Stimulated activated CD4-positive, alpha-beta T cell treated with anti-CD3 and anti-CD28 coated beads, Interleukin-1b, Interleukin-23, amount 100 ng/mL, for 1 hour (primary cell): ENCODE data around the gene ZNF451.

Source experiments
- DNase-seq, 2 donors: peaks; one replicate each; pipeline ENCODE4 v3.0.0-alpha.2; 2020; ENCODE audit warnings: low read depth in 2 of 2

Gene ZNF451

GRCh38 chr6:57147955-57148858 lies 58.2 kb downstream of the ZNF451 start:
- DNase-seq = no peak

- no peak for DNase-seq
Observed at GRCh38 chr6:57158658-57159057, 68.7 kb downstream of the ZNF451 start.

DNA sequence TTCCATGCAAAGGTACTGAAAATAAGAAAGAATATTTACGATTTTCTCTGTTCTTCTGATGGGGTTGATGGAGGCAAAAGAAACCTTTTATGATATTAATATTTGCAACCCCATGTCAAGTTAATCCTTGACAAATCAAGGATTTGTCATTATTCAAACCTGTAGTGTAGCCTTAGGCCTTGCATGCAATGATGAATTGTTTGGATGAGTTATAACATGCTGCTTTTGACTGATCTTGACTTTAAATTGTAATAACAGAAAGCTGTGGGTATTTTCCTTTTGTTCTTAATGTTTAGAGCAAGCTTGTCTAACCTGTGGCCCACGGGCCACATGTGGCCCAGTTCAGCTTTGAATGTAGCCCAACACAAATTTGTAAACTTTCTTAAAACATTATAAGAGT lies 69.1 kb downstream of the ZNF451 start:
- DNase-seq = no peak

- DNase-seq = no peak
Observed at GRCh38 chr6:57162028-57162427, 72.0 kb downstream of the ZNF451 start.

GRCh38 chr6:57162516-57162915 lies 72.5 kb downstream of the ZNF451 start:
- DNase-seq = no peak

DNA sequence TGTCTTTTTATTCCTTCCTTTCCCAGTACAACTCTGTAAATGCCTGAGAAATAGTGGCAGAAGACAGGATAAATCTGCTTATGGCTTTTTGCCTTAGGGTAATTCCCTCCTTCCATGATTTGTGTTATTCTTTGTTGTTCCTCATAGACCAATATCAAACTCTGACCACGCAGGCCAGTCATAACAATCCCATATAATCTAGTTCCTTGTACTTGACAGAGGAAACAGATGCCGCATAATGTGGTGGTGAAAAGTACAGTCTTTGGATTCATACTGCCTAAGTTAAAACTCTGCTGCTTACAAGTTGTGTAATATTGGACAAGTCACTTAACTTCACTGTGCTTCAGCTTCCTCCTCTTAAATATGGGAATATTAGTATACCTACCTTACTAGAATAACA lies 74.0 kb downstream of the ZNF451 start:
- DNase-seq = no peak

GRCh38 chr6:57165080-57165479 lies 75.1 kb downstream of the ZNF451 start:
- no peak for DNase-seq

- peak; percentile 51 to 79 for DNase-seq
Observed at GRCh38 chr6:57172136-57173055, 82.4 kb downstream of the ZNF451 start, which contains the start of gene BAG2. BAG2 (plus strand) TSS chr6:57172326; CDS start chr6:57172698, 372 bp downstream.

DNA sequence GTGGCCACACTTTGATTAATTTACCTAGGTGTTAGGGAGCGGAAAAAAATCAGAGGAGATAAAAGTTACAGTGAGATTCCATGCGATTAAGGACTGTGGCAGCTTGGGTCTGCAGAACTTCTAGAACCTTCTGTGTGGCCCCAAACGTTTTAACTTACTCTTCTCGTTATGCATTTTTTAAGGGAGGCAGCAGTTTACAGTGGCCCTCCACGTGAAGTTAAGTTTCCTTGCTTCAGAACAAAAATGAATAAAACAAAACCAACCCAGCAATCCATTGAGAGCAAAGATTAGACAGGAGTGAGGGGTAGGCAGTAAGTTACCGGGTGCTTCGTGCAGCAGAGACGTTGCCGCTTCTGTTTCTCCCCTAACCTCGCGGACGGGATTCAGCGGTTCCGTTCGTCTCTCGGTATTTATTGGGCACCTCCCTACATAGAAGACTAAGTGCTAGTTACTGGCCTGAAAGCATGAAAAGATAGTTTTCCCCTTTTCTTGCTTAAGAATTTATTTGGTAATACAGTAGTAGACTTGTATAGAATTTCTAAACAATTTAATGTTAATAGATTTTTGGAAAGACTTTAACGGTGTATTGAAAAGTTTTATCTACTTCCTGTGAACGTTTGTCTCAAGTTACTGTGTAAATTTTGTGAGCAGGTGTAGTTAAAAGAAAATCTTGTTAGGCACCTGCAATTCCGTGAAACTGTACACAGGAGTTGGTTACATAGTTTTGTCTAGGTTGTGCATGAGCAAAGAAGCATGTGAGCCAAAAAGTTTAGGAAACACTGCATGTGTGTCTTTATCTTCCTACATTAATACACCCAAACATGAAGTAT lies 83.3 kb downstream of the ZNF451 start:
- DNase-seq = no peak

DNA sequence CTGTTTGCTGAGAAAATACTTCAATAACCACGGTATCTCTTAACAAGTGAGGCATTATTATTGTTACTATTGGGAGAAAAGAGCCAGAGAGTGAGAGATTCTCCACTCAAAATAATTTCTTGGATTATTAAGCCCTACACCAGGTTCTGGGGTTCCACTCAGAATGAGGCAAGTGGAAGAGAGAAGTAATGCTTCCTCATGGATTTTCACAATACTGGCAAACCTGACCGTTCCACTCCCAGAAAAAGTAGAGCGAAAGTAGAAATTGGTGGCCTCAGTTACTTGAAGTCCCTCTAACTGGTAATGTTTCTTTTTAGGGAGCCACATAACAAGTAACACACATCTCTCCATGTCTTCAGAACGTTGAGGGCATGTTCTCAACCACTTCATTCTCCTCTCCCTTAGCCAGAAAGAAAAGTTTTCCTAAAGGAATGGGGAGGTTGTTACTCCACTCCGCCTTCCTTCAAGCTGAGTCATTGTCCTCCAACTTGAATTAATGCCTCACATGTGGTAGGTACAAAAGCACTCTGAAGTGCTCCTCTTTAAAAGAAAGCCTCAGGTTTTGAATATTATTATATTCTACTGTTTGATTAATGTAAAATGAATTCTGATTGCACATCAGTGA lies 84.0 kb downstream of the ZNF451 start:
- no peak for DNase-seq

DNA sequence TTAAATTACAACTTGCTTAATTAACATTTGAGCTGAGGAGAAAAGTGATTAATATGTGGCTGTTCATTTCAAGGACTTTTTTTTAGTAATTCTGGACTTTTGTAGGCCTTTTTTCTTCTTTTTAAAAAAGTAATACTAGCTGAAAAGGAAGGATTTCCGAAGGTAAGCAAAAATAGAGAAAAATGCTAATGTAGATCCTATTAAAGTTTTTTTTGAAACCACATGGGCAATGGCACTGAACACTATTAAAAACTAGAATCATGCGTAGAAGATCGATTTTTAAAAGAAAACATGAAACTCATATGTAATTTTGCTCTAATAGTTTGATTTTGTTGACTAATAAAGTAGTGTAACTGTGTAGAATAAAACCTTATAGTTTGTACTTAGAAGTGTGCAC lies 84.5 kb downstream of the ZNF451 start:
- no peak for DNase-seq

DNA sequence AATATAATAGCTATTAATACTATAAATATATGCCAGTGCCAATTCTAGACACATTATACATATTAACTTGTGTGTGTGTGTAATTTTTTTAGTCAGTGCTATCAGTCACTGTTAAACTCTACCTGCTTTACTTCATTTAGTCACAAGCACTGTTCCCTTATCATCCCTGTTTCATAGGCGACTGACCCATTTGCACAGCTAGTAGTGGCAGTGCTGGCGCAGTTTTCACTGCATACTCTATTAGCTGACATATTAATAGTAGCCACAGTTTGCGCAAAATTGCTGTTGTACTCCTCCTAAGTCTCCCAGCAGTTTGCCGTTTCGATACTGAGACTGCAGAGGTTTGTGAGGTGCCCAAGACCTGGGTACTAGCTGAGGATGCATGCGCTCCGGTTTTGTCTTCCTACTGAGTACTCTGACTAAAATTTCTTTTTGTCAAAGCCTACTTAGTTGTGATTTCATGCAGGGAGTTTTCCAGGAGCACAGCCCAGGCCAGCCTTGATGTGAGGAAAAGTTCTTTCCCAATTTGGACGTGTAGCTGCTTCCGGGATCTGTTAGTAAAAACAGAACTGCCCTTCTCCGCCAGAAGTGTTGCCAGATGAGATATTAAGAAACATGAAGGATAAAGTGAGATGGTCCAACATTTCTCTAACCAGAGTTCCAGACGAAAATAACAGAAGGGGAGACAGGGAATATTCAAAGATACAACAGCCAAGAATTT lies 87.7 kb downstream of the ZNF451 start:
- DNase-seq = no peak

DNA sequence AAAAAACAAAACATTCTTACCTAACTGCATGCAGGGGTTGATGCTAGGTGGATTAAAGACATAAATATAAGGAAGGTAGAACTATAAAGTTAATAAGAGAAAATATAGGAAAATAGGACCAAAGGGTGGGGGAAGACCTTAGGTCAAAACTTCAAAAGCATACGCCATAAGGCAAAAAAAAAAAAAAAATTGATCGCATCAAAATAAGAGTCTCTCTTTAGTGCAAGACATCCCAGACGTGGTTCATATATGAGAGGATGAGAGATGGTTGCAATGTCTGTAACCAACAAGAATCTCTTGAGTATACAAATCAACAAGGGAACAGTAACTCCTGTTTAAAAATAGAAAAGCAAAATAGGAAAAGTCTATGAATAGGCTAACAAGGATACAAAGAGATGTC lies 90.6 kb downstream of the ZNF451 start:
- no peak for DNase-seq

- no peak for DNase-seq
Observed at GRCh38 chr6:57182017-57182432, 92.0 kb downstream of the ZNF451 start.

- no peak for DNase-seq
Observed at GRCh38 chr6:57183336-57183735, 93.3 kb downstream of the ZNF451 start.

DNA sequence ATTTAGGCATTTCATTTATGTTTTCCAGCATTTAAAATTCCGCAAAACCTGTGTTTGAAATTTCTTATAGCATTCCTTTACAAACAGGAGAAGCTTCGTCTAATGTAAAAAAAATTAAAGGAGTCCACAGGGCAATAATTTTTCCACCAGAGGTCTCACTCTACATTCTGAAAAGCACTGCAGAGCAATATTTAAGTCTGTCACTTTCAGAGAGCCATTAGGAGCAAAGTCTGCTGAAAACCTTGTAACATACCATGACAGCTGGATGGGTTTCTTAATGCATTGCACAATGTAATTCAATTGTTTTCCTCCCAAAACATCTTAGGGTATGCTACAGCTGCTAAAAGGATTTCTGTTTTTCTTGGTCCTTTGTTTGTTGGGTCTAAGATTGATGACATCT lies 100.2 kb downstream of the ZNF451 start:
- DNase-seq = no peak

- no peak for DNase-seq
Observed at GRCh38 chr6:57193177-57193576, 103.2 kb downstream of the ZNF451 start.

GRCh38 chr6:57195457-57195856 lies 105.5 kb downstream of the ZNF451 start:
- no peak for DNase-seq

DNA sequence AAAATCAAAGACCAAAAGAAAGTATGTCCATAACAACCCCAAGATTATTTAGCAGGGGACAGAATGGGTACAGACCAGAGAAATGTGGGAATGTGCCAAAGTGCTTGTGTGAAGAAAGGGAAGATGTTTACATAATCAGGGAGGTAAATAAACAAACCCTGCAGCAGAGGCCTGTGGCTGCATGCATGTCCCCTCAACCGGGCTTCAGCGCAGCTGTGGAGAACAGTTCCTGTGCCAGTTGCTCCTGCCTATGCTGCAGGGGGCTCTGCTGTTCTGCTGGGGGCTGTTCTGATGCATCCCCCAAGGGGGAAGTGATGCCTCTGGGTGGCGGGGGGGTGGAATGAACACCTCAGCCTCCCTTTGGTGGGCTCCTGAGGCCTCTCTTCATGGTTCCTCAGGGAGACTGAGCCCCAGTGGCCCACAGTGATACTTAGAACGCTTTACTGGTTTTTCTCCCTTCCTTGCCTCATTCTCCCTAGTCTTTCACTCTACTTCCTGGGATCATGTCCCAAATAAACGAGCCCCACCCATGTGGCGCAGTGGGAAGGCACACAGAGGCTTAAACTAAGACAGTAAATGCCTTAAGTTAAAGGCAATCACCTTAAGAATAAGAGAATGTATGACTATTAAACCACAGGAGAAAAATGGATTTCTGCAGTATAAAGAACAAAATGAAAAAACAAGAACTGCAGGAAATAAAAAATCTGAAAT lies 109.1 kb downstream of the ZNF451 start:
- no peak for DNase-seq

GRCh38 chr6:57201718-57202117 lies 111.7 kb downstream of the ZNF451 start:
- no peak for DNase-seq
